ENCODE measurements around the gene MAGOH.

Gene MAGOH

GRCh38 chr1:53244141-53244540 is 5.8 kb upstream of the MAGOH start:
- no peak overlapping the region for H3K4me3 ChIP-seq (ENCODE audit: low read depth, low read length)
- no peak for TF ChIP-seq CTCF (IDR thresholded peaks at IDR 0.05; ENCODE audit: low read depth, low read length)
- no peak for DNase-seq (ENCODE audit: low read depth, low spot score)
- in situ Hi-C loops (cut with HindIII; ENCODE audit: low sequenced_read_pairs): no loop called here

- no peak for DNase-seq (ENCODE audit: low read depth, low spot score)
- H3K4me3 ChIP-seq (ENCODE audit: low read depth, low read length): no peak overlapping the region
- TF ChIP-seq CTCF (IDR thresholded peaks at IDR 0.05; ENCODE audit: low read depth, low read length): no peak
- in situ Hi-C loops (cut with HindIII; ENCODE audit: low sequenced_read_pairs): no loop called here
Measured at GRCh38 chr1:53242381-53242780, 4.1 kb upstream of the MAGOH start.

- no peak for TF ChIP-seq CTCF (IDR thresholded peaks at IDR 0.05; ENCODE audit: low read depth, low read length)
- in situ Hi-C loops (cut with HindIII; ENCODE audit: low sequenced_read_pairs): no loop called here
- no peak overlapping the region for H3K4me3 ChIP-seq (ENCODE audit: low read depth, low read length)
- no peak for DNase-seq (ENCODE audit: low read depth, low spot score)
Measured at GRCh38 chr1:53241828-53242227, 3.5 kb upstream of the MAGOH start.

GRCh38 chr1:53237638-53238037 is 680 bp downstream of the MAGOH start:
- no peak for TF ChIP-seq CTCF (IDR thresholded peaks at IDR 0.05; ENCODE audit: low read depth, low read length)
- peak overlapping the region; percentile 98 for H3K4me3 ChIP-seq (ENCODE audit: low read depth, low read length)
- DNase-seq (ENCODE audit: low read depth, low spot score): no peak
- in situ Hi-C loops (cut with HindIII; ENCODE audit: low sequenced_read_pairs): no loop called here

DNA sequence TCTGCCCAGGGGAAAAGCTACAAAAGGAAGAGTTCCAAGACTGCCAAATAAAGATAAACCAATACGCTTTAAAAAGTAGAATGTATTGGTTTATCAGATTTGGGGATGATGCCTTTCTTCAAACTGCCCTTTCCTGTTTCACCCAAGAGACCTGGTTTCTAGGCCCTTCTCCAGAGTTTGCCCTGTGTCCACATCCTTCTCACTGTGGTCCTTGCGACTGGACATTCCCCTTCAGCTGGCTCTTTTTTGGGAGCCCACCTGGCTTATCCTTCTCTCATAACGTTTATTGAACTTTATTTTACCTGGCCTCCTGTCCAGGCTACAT is 17.4 kb downstream of the MAGOH start:
- no peak for TF ChIP-seq CTCF (IDR thresholded peaks at IDR 0.05; ENCODE audit: low read depth, low read length)
- DNase-seq (ENCODE audit: low read depth, low spot score): no peak
- peak overlapping the region; percentile 91 for H3K4me3 ChIP-seq (ENCODE audit: low read depth, low read length)
- in situ Hi-C loops (cut with HindIII; ENCODE audit: low sequenced_read_pairs): no loop called here

GRCh38 chr1:53220171-53220961 is 18.0 kb downstream of the MAGOH start, which contains the start of gene CZIB:
Gene CZIB (minus strand): TSS chr1:53220634. CDS start chr1:53220575, 59 bp downstream.
- in situ Hi-C loops (cut with HindIII; ENCODE audit: low sequenced_read_pairs): no loop called here
- DNase-seq (ENCODE audit: low read depth, low spot score): peak; percentile 92

More at GRCh38 chr1:53220171-53220961, 18.0 kb downstream of the MAGOH start, which contains the start of gene CZIB:
- TF ChIP-seq CTCF (IDR thresholded peaks at IDR 0.05; ENCODE audit: low read depth, low read length): no peak
- H3K4me3 ChIP-seq (ENCODE audit: low read depth, low read length): peak within 1 kb of the TSS; percentile 91
